HEK293 (cell line): ENCODE measurements around the gene SYNGAP1.

Experiments used
- TF ChIP-seq, protein P1 (sequence below): fragments of 450-650 bp; formaldehyde crosslinking; conservative IDR thresholded peaks from 2 replicates; pipeline ENCODE4 v1.5.1; 2016; ENCODE audit warnings: low read depth, missing biosample characterization, missing genetic modification characterization
- TF ChIP-seq, protein P2 (sequence below): fragments of 450-650 bp; formaldehyde crosslinking; IDR thresholded peaks from 2 replicates; pipeline ENCODE4 v1.5.1; 2017; ENCODE audit warnings: missing biosample characterization, mild to moderate bottlenecking, missing genetic modification characterization, moderate library complexity

DNA sequence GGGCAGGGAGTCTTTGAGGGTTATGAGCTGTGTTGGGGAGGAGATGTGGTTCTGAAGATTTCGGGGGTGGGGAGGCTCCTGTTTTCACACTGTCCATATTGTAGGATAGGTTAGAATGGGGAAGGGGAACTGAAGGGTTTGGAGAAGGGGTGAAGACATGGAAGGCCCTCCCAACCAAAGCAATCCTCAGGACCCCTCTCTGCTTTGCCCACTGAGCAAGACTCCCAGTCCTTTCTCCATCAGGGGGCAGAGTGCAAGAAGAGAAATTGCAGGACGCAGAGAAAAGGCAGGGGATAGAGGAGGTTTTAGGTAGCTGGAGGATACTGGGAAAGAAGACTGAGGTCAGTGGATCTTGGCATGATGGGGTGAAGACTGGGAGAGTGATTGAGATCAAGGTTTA is 3.9 kb downstream of the SYNGAP1 start:
- TF ChIP-seq, protein P1, sequence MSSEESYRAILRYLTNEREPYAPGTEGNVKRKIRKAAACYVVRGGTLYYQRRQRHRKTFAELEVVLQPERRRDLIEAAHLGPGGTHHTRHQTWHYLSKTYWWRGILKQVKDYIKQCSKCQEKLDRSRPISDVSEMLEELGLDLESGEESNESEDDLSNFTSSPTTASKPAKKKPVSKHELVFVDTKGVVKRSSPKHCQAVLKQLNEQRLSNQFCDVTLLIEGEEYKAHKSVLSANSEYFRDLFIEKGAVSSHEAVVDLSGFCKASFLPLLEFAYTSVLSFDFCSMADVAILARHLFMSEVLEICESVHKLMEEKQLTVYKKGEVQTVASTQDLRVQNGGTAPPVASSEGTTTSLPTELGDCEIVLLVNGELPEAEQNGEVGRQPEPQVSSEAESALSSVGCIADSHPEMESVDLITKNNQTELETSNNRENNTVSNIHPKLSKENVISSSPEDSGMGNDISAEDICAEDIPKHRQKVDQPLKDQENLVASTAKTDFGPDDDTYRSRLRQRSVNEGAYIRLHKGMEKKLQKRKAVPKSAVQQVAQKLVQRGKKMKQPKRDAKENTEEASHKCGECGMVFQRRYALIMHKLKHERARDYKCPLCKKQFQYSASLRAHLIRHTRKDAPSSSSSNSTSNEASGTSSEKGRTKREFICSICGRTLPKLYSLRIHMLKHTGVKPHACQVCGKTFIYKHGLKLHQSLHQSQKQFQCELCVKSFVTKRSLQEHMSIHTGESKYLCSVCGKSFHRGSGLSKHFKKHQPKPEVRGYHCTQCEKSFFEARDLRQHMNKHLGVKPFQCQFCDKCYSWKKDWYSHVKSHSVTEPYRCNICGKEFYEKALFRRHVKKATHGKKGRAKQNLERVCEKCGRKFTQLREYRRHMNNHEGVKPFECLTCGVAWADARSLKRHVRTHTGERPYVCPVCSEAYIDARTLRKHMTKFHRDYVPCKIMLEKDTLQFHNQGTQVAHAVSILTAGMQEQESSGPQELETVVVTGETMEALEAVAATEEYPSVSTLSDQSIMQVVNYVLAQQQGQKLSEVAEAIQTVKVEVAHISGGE (tag by site-specific recombination) = no peak
- TF ChIP-seq, protein P2, sequence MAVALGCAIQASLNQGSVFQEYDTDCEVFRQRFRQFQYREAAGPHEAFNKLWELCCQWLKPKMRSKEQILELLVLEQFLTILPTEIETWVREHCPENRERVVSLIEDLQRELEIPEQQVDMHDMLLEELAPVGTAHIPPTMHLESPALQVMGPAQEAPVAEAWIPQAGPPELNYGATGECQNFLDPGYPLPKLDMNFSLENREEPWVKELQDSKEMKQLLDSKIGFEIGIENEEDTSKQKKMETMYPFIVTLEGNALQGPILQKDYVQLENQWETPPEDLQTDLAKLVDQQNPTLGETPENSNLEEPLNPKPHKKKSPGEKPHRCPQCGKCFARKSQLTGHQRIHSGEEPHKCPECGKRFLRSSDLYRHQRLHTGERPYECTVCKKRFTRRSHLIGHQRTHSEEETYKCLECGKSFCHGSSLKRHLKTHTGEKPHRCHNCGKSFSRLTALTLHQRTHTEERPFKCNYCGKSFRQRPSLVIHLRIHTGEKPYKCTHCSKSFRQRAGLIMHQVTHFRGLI (tag by site-specific recombination) = no peak
